Neural progenitor cell (in vitro differentiated cells): Measurements from ENCODE around the gene ARNT2. TPM values are rescaled to one million over a fixed set of nuclear protein-coding genes. Genes with fewer than 3 reads are reported as not detected.

Experiments
- DNase-seq: peaks from one replicate; pipeline ENCODE4 v3.0.0-alpha.2; 2016; ENCODE audit warnings: low spot score
- H2AFZ ChIP-seq: fragments of 200-600 bp; sonication (generic); replicated peaks from 2 replicates; pipeline ENCODE4 v1.6.1; 2016; ENCODE audit warnings: antibody characterized with exemption
- H3F3A ChIP-seq: fragments of 200-600 bp; sonication (generic); 2 replicates; pipeline ENCODE4 v1.6.1; 2016; ENCODE audit warnings: antibody characterized with exemption, low read depth
- H3K27ac ChIP-seq: fragments of 200-600 bp; sonication (generic); 2 replicates; pipeline ENCODE4 v1.5.1; 2016; ENCODE audit warnings: mild to moderate bottlenecking
- H3K27me3 ChIP-seq: fragments of 200-600 bp; sonication (generic); 2 replicates; pipeline ENCODE4 v1.6.1; 2016; ENCODE audit warnings: mild to moderate bottlenecking, moderate library complexity
- H3K36me3 ChIP-seq: fragments of 200-600 bp; sonication (generic); 2 replicates; pipeline ENCODE4 v1.5.1; 2016
- H3K4me1 ChIP-seq: fragments of 200-600 bp; sonication (generic); 2 replicates; pipeline ENCODE4 v1.6.1; 2016; ENCODE audit warnings: mixed run types
- H3K4me2 ChIP-seq: fragments of 200-600 bp; sonication (generic); 2 replicates; pipeline ENCODE4 v1.6.1; 2016
- H3K4me3 ChIP-seq: fragments of 200-600 bp; sonication (generic); 2 replicates; pipeline ENCODE4 v1.5.1; 2016
- H3K79me2 ChIP-seq: fragments of 200-600 bp; sonication (generic); 2 replicates; pipeline ENCODE4 v1.6.1; 2016; ENCODE audit warnings: low read depth
- H3K9ac ChIP-seq: fragments of 200-600 bp; sonication (generic); 2 replicates; pipeline ENCODE4 v1.6.1; 2016
- H3K9me3 ChIP-seq: fragments of 200-600 bp; sonication (generic); 2 replicates; pipeline ENCODE4 v1.5.1; 2016; ENCODE audit warnings: low read depth
- H4K20me1 ChIP-seq: fragments of 200-600 bp; sonication (generic); 2 replicates; pipeline ENCODE4 v1.6.1; 2016; ENCODE audit warnings: low read depth
- H3K27ac Mint-ChIP-seq: 3 replicates; pipeline ENCODE4 v1.8.0; 2021; ENCODE audit warnings: mixed read lengths
- H3K27me3 Mint-ChIP-seq: 2 replicates; pipeline ENCODE4 v1.8.0; 2022; ENCODE audit warnings: low read depth, mild to moderate bottlenecking, inconsistent platforms, moderate library complexity, mixed read lengths; ENCODE audit not compliant: insufficient read depth
- H3K36me3 Mint-ChIP-seq: 3 replicates; pipeline ENCODE4 v1.8.0; 2021; ENCODE audit warnings: mixed read lengths
- H3K4me1 Mint-ChIP-seq: 3 replicates; pipeline ENCODE4 v1.8.0; 2021; ENCODE audit warnings: mixed read lengths
- H3K4me3 Mint-ChIP-seq: 3 replicates; pipeline ENCODE4 v1.8.0; 2021; ENCODE audit warnings: mild to moderate bottlenecking, moderate library complexity, mixed read lengths
- H3K9me3 Mint-ChIP-seq: 3 replicates; pipeline ENCODE4 v1.8.0; 2020; ENCODE audit warnings: mixed read lengths
- EZH2 ChIP-seq: fragments of 200-600 bp; sonication (generic); IDR thresholded peaks from 2 replicates; pipeline ENCODE4 v1.6.1; 2017; ENCODE audit warnings: antibody characterized with exemption, mild to moderate bottlenecking, moderate library complexity
- EZH2phosphoT487 ChIP-seq: fragments of 200-600 bp; sonication (generic); IDR thresholded peaks from 2 replicates; pipeline ENCODE4 v1.6.1; 2017; ENCODE audit warnings: antibody characterized with exemption
- total RNA-seq: library from RNA; depleted of rRNA; stranded (reverse); fragments of >200 nt; gene quantifications from 2 replicates; pipeline ENCODE4 v1.2.3, GENCODE V29; 2015; ENCODE audit warnings: low replicate concordance
- TF ChIP-seq, protein P1 (sequence below): fragments of 200-600 bp; sonication (generic); IDR thresholded peaks from 2 replicates; pipeline ENCODE4 v1.5.1; 2017; ENCODE audit warnings: antibody characterized with exemption, mild to moderate bottlenecking

The ARNT2 gene
- total RNA-seq, 1 donor from 2014 or later: 15.7 TPM

- TF ChIP-seq EZH2 (no peak), EZH2phosphoT487 (no peak)
- TF ChIP-seq, protein P1, sequence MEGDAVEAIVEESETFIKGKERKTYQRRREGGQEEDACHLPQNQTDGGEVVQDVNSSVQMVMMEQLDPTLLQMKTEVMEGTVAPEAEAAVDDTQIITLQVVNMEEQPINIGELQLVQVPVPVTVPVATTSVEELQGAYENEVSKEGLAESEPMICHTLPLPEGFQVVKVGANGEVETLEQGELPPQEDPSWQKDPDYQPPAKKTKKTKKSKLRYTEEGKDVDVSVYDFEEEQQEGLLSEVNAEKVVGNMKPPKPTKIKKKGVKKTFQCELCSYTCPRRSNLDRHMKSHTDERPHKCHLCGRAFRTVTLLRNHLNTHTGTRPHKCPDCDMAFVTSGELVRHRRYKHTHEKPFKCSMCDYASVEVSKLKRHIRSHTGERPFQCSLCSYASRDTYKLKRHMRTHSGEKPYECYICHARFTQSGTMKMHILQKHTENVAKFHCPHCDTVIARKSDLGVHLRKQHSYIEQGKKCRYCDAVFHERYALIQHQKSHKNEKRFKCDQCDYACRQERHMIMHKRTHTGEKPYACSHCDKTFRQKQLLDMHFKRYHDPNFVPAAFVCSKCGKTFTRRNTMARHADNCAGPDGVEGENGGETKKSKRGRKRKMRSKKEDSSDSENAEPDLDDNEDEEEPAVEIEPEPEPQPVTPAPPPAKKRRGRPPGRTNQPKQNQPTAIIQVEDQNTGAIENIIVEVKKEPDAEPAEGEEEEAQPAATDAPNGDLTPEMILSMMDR: no peak
- no peaks in the 10 kb centered on the region for H3F3A ChIP-seq
- H3K36me3 Mint-ChIP-seq: peaks cover 39% of the 10 kb centered on the region
- H3K27me3 Mint-ChIP-seq: peaks cover 2% of the 10 kb centered on the region
- no peaks in the 10 kb centered on the region for H3K79me2 ChIP-seq
- H2AFZ ChIP-seq: no peak overlapping the region
- H3K4me1 Mint-ChIP-seq: no peaks in the 10 kb centered on the region
- no peak overlapping the region for H3K27ac Mint-ChIP-seq
- H3K9ac ChIP-seq: no peak overlapping the region
- no peak for DNase-seq
- H3K27me3 ChIP-seq: no peaks in the 10 kb centered on the region
- H3K27ac ChIP-seq: no peak overlapping the region
- H3K4me3 ChIP-seq: no peak overlapping the region
- H3K9me3 Mint-ChIP-seq: no peaks in the 10 kb centered on the region
- H3K9me3 ChIP-seq: no peaks in the 10 kb centered on the region
- H3K4me2 ChIP-seq: no peak overlapping the region
- no peaks in the 10 kb centered on the region for H3K4me1 ChIP-seq
- no peak overlapping the region for H3K4me3 Mint-ChIP-seq
- no peaks in the 10 kb centered on the region for H4K20me1 ChIP-seq
- no peaks in the 10 kb centered on the region for H3K36me3 ChIP-seq
Observed at GRCh38 chr15:80559320-80559693, 155.1 kb downstream of the ARNT2 start.

GRCh38 chr15:80559761-80560160 lies 155.6 kb downstream of the ARNT2 start:
- H3K9me3 ChIP-seq: no peaks in the 10 kb centered on the region
- no peaks in the 10 kb centered on the region for H3K27me3 ChIP-seq
- no peak overlapping the region for H3K9ac ChIP-seq
- no peak overlapping the region for H3K4me3 Mint-ChIP-seq
- TF ChIP-seq, protein P1: no peak
- TF ChIP-seq EZH2 (no peak), EZH2phosphoT487 (no peak)
- no peak overlapping the region for H3K4me2 ChIP-seq
- no peak overlapping the region for H3K4me3 ChIP-seq
- no peak overlapping the region for H3K27ac Mint-ChIP-seq
- H3K27ac ChIP-seq: no peak overlapping the region
- H3K27me3 Mint-ChIP-seq: peaks cover 2% of the 10 kb centered on the region
- DNase-seq: no peak
- no peaks in the 10 kb centered on the region for H3K36me3 ChIP-seq
- no peaks in the 10 kb centered on the region for H3K4me1 Mint-ChIP-seq
- H3K9me3 Mint-ChIP-seq: no peaks in the 10 kb centered on the region
- H4K20me1 ChIP-seq: no peaks in the 10 kb centered on the region
- H3K79me2 ChIP-seq: no peaks in the 10 kb centered on the region
- no peaks in the 10 kb centered on the region for H3K4me1 ChIP-seq
- no peaks in the 10 kb centered on the region for H3F3A ChIP-seq
- no peak overlapping the region for H2AFZ ChIP-seq
- peaks cover 37% of the 10 kb centered on the region for H3K36me3 Mint-ChIP-seq

DNA sequence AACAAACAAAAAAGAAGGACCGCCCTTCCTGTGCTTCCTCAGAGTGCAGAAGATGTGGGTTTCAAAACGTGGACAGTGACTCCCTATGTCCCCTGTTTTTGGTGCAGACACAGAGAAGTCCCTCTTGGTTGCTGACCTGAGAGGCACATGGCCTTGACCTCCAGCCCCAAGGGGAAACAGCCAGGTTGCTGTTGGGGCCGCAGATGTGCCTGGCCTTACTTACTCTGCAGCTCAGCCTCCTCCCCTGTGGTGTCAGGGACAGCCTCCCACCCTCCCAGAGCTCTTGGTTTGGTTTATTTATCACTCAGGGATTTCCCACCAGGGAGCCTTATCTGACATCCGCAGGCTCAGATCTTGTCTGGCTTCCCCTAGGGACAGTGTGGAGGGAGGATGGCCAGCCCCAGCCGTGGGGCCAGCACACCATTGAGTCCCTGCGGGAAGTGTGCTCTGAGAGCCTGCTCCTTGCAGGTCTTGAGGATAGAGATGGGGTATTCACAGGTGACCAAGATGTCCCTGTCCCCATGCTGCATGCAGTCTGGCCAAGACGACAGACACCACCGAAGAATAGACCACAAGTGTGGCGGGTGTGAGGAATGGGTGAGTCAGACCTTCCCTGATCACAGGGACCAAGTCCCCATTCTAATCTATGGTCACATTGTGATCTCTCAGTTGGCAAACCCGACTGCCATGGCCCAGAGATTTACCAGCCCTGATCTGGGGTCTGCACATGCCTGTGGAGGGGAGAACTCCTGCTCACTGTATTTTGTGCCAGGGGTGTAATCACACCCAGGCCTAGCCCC lies 156.6 kb downstream of the ARNT2 start:
- H3K36me3 ChIP-seq: no peaks in the 10 kb centered on the region
- no peaks in the 10 kb centered on the region for H3K9me3 Mint-ChIP-seq
- H3K9ac ChIP-seq: no peak overlapping the region
- TF ChIP-seq, protein P1: no peak
- TF ChIP-seq EZH2phosphoT487 (no peak), EZH2 (no peak)
- no peak overlapping the region for H3K4me3 Mint-ChIP-seq
- H4K20me1 ChIP-seq: no peaks in the 10 kb centered on the region
- peaks cover 30% of the 10 kb centered on the region for H3K36me3 Mint-ChIP-seq
- no peak overlapping the region for H3K4me3 ChIP-seq
- H3K27me3 Mint-ChIP-seq: peaks cover 2% of the 10 kb centered on the region
- no peak for DNase-seq
- H3F3A ChIP-seq: no peaks in the 10 kb centered on the region
- H3K4me1 Mint-ChIP-seq: no peaks in the 10 kb centered on the region
- H3K9me3 ChIP-seq: no peaks in the 10 kb centered on the region
- H3K79me2 ChIP-seq: no peaks in the 10 kb centered on the region
- H3K27ac ChIP-seq: no peak overlapping the region
- no peak overlapping the region for H3K4me2 ChIP-seq
- no peaks in the 10 kb centered on the region for H3K27me3 ChIP-seq
- no peak overlapping the region for H3K27ac Mint-ChIP-seq
- no peak overlapping the region for H2AFZ ChIP-seq
- no peaks in the 10 kb centered on the region for H3K4me1 ChIP-seq
